ENCODE results near the gene HOXB6.

DNA sequence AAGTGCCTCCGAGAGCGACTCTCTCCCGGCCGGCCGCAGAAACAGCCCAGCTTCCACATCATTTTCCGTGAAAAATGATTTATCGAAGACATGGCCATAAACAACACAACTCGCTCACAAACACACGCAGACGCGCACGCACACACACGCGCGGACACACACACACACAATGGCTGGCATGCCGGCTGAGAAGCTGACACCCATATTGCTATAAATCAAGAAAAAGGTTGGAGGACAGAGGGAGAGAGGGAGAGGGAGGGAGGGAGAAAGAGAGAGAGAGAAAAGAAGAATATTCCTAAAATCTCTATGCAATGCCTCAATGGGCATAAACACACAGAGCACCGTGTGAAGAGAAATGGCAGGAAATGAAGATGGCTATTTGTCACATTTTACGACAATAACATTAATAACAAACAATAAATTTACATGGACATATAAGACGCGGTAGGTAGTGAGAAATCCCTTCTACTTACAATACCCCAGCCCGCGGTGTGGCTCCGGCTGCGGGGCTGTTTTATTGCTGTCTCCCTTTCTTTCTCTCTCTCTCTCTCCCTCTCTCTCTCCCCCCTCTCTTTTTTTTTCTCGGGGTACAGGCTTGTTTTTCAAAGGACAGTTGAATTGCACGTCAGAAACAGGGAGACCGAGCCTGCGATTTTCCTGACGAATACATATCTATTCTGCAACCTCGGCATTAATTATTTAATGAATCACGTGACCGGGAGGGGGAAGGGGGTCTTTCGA lies 36.1 kb downstream of the HOXB6 start:
- TF ChIP-seq, protein P1, sequence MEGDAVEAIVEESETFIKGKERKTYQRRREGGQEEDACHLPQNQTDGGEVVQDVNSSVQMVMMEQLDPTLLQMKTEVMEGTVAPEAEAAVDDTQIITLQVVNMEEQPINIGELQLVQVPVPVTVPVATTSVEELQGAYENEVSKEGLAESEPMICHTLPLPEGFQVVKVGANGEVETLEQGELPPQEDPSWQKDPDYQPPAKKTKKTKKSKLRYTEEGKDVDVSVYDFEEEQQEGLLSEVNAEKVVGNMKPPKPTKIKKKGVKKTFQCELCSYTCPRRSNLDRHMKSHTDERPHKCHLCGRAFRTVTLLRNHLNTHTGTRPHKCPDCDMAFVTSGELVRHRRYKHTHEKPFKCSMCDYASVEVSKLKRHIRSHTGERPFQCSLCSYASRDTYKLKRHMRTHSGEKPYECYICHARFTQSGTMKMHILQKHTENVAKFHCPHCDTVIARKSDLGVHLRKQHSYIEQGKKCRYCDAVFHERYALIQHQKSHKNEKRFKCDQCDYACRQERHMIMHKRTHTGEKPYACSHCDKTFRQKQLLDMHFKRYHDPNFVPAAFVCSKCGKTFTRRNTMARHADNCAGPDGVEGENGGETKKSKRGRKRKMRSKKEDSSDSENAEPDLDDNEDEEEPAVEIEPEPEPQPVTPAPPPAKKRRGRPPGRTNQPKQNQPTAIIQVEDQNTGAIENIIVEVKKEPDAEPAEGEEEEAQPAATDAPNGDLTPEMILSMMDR (IDR thresholded peaks at IDR 0.05; ENCODE audit: borderline replicate concordance, extremely low read depth, low read length, poor library complexity, severe bottlenecking), result no peak
- TF ChIP-seq EZH2 (IDR thresholded peaks at IDR 0.05; ENCODE audit: borderline replicate concordance, low read depth, low read length, severe bottlenecking), result no peak

Measured in DND-41 (cell line).